Cardiac fibroblast (primary cell): Measurements from ENCODE around the gene GGA3.
A peak's percentile ranks its signal among the peaks of the same experiment; 100 is the strongest.

Experiments
- DNase-seq, 2 donors: peaks; one replicate each; pipeline versions ENCODE4 v3.0.0 to v3.0.0-alpha.2; 2010; ENCODE audit warnings: low read depth in 2 of 2
- H3K4me3 ChIP-seq, 2 donors: replicated peaks in 1 of 2; 1 replicate in 1 of 2; 2 replicates in 1 of 2; pipeline ENCODE4 v1.5.1; 2011; ENCODE audit warnings: low read depth in 2 of 2, low read length in 2 of 2, mild to moderate bottlenecking in 2 of 2, moderate library complexity in 1 of 2
- TF ChIP-seq, protein P1 (sequence below): IDR thresholded peaks from one replicate; pipeline ENCODE4 v1.5.1; 2011; ENCODE audit warnings: low read depth, mild to moderate bottlenecking, low read length, inconsistent platforms

GGA3 gene

DNA sequence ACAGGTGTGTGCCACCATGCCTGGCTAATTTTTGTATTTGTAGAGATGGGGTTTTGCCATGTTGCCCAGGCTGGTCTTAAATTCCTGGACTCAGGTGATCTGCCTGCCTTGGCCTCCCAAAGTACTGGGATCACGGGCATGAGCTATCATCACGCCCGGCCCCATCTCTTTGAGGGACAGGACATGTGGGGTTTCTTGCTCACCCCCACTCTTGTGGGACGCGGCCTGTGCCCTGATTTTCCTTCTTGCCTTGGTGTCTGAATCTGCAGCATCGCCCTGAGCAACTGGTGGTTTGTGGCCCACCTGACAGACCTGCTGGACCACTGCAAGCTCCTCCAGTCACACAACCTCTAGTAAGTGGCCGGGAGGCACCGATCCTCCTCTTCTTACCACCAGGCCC is 30.3 kb downstream of the GGA3 start:
- TF ChIP-seq, protein P1, sequence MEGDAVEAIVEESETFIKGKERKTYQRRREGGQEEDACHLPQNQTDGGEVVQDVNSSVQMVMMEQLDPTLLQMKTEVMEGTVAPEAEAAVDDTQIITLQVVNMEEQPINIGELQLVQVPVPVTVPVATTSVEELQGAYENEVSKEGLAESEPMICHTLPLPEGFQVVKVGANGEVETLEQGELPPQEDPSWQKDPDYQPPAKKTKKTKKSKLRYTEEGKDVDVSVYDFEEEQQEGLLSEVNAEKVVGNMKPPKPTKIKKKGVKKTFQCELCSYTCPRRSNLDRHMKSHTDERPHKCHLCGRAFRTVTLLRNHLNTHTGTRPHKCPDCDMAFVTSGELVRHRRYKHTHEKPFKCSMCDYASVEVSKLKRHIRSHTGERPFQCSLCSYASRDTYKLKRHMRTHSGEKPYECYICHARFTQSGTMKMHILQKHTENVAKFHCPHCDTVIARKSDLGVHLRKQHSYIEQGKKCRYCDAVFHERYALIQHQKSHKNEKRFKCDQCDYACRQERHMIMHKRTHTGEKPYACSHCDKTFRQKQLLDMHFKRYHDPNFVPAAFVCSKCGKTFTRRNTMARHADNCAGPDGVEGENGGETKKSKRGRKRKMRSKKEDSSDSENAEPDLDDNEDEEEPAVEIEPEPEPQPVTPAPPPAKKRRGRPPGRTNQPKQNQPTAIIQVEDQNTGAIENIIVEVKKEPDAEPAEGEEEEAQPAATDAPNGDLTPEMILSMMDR: no peak
- no peak for DNase-seq
- H3K4me3 ChIP-seq: no peak overlapping the region

DNA sequence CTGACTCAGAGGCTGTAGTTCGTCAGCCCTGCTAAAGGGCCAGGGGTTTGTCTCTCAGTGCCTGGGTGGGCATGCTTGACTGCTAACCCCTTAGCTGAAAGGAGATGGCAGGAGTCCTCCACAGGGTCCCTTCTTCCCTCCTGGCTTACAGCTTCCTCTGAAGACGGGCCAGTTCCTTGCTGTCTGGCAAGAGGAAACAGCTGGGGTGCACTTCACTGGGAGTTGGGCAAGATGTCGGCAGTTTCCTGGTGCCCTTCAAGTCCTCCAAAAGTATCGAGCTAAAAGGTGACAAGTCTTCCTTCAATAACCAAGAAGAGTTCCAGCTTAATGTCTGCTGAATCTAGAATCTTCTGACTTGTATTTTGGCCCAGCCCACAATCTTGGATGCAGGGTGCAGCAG is 32.6 kb downstream of the GGA3 start:
- TF ChIP-seq, protein P1: no peak
- no peak overlapping the region for H3K4me3 ChIP-seq
- no peak for DNase-seq

DNA sequence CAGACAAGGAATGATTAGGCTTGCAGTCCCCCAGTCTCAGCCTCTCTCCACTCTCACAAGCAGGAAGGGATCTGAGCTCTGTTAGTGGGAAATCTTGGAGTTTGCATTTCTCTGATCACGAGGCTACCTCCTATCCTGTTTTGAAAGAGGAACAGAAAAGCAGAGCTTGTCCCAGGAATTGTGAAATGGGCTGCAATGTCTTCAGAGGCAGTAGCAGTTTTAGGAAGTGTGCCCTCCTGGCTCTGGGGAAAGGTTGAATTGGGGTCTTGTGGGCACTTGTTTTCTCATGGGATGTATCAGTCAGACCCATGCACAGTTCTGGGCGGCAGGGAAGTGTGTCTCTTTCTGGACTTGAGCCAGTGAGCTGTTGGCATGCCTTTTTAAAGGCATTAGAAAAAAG is 33.1 kb downstream of the GGA3 start:
- TF ChIP-seq, protein P1: no peak
- DNase-seq: peak in 1 of 2 donors; percentile 16
- no peak overlapping the region for H3K4me3 ChIP-seq

DNA sequence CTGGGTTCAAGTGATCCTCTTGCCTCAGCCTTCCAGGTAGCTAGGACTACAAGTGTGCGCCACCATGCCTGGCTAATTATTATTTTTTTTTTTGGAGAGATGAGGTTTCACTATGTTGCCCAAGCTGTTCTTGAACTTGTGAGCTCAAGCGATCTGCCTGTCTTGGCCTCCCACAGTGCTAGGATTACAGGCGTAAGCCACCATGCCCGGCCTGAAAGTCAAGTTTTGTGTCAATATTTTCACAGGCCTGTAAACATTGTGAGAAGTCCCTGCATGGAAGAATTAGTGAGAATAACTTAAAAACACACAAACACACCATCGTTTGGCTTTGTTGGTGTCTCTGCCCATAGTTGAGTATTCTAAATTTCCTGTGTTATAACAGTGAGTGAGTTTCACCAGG is 33.7 kb downstream of the GGA3 start:
- DNase-seq: no peak
- H3K4me3 ChIP-seq: no peak overlapping the region
- TF ChIP-seq, protein P1: no peak

DNA sequence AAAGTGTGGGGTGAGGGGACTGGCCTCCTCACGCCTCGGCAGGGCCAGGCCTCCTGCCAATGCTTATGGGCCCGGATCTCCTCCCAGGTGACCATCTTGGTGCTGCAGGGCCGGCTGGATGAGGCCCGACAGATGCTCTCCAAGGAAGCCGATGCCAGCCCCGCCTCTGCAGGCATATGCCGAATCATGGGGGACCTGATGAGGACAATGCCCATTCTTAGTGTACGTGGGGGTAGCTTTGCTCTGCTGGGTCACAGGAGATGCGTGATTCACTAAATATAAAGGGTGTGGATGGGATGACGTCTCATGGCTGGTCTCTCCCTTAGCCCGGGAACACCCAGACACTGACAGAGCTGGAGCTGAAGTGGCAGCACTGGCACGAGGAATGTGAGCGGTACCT is 36.4 kb downstream of the GGA3 start:
- TF ChIP-seq, protein P1: no peak

DNA sequence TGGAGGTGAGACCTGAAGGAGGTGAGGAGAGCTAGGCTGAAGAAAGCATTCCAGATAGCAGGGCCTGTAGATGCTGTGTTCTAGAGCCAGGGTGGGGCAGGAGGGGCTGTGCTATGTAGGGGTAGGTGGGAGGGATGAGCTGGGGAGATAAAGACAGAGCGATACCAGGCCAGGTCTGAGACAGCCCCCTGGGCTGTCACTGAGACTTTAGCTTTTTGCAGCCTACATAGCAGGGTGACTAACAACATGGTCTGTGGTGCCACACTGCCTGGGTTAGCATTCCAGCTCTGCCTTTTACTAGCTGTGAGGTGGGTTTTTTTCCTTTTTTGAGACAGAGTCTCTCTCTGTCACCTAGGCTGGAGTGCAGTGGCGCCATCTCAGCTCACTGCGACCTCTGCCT is 41.6 kb downstream of the GGA3 start:
- no peak overlapping the region for H3K4me3 ChIP-seq
- DNase-seq: no peak
- TF ChIP-seq, protein P1: no peak

More for the DNA sequence above, 36.4 kb downstream of the GGA3 start:
- DNase-seq: no peak
- H3K4me3 ChIP-seq: no peak overlapping the region

DNA sequence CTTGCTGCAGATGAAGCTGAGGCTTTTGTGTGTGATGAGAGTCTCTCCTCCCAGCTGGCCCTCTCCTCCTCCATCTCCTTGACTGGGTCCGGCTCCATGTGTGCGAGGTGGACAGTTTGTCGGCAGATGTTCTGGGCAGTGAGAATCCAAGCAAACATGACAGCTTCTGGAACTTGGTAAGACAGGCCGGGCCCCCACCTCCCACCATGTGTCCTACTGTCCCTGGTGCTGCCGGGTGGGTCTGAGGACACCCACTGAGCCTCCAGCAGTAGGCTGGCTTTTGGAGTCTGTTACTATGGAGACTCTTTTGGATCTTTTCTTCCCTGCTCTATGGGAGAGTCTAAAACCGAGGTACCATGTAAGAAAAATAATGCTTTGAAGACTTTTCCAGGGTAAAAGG is 43.3 kb downstream of the GGA3 start:
- TF ChIP-seq, protein P1: no peak

More for the DNA sequence above, 43.3 kb downstream of the GGA3 start:
- no peak overlapping the region for H3K4me3 ChIP-seq
- no peak for DNase-seq
